Glutamatergic neuron (in vitro differentiated cells): ENCODE results near the gene TBRG4. TPM values are rescaled to one million over a fixed set of nuclear protein-coding genes. Genes with fewer than 3 reads are reported as not detected.

Source experiments
- DNase-seq: peaks from one replicate; pipeline ENCODE4 v3.0.0; 2022
- H3K27ac Mint-ChIP-seq: one replicate; pipeline ENCODE4 v1.8.0; 2020; ENCODE audit warnings: mild to moderate bottlenecking, mixed read lengths, inconsistent platforms; ENCODE audit not compliant: unreplicated experiment
- H3K27me3 Mint-ChIP-seq: one replicate; pipeline ENCODE4 v1.8.0; 2020; ENCODE audit warnings: mild to moderate bottlenecking, moderate library complexity, mixed read lengths, inconsistent platforms; ENCODE audit not compliant: unreplicated experiment
- H3K36me3 Mint-ChIP-seq: one replicate; pipeline ENCODE4 v1.8.0; 2020; ENCODE audit warnings: mild to moderate bottlenecking, mixed read lengths, inconsistent platforms; ENCODE audit not compliant: unreplicated experiment
- H3K4me1 Mint-ChIP-seq: one replicate; pipeline ENCODE4 v1.8.0; 2020; ENCODE audit warnings: mild to moderate bottlenecking, low read depth, mixed read lengths, inconsistent platforms; ENCODE audit not compliant: unreplicated experiment
- H3K4me3 Mint-ChIP-seq: one replicate; pipeline ENCODE4 v1.8.0; 2020; ENCODE audit warnings: mild to moderate bottlenecking, mixed read lengths, inconsistent platforms; ENCODE audit not compliant: unreplicated experiment
- H3K9me3 Mint-ChIP-seq: one replicate; pipeline ENCODE4 v1.8.0; 2020; ENCODE audit warnings: mild to moderate bottlenecking, moderate library complexity, mixed read lengths, inconsistent platforms; ENCODE audit not compliant: unreplicated experiment
- total RNA-seq: library from RNA; stranded (reverse); fragmentation: NEBNext Ultra II Directional; extraction: Animal tissue kit (Norgen Biotek cat#: 25700); gene quantifications from one replicate; pipeline ENCODE4 v1.2.1, GENCODE V29; 2021; ENCODE audit not compliant: unreplicated experiment
- TF ChIP-seq, protein P1 (sequence below): fragments of 200-600 bp; sonication (generic); IDR thresholded peaks from one replicate; pipeline ENCODE4 v1.5.0; 2021; ENCODE audit not compliant: partially characterized antibody, unreplicated experiment

TBRG4 gene
- total RNA-seq, 1 donor from 2014 or later = 90.1 TPM

GRCh38 chr7:45132708-45133320 is 21.3 kb upstream of the TBRG4 start:
- Mint-ChIP-seq H3K27me3 (peaks cover 9% of the 10 kb centered on the region), H3K4me3 (no peak overlapping the region), H3K27ac (no peak overlapping the region), H3K9me3 (peaks cover 7% of the 10 kb centered on the region), H3K4me1 (peaks cover 28% of the 10 kb centered on the region), H3K36me3 (no peaks in the 10 kb centered on the region)
- TF ChIP-seq, protein P1, sequence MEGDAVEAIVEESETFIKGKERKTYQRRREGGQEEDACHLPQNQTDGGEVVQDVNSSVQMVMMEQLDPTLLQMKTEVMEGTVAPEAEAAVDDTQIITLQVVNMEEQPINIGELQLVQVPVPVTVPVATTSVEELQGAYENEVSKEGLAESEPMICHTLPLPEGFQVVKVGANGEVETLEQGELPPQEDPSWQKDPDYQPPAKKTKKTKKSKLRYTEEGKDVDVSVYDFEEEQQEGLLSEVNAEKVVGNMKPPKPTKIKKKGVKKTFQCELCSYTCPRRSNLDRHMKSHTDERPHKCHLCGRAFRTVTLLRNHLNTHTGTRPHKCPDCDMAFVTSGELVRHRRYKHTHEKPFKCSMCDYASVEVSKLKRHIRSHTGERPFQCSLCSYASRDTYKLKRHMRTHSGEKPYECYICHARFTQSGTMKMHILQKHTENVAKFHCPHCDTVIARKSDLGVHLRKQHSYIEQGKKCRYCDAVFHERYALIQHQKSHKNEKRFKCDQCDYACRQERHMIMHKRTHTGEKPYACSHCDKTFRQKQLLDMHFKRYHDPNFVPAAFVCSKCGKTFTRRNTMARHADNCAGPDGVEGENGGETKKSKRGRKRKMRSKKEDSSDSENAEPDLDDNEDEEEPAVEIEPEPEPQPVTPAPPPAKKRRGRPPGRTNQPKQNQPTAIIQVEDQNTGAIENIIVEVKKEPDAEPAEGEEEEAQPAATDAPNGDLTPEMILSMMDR = no peak
- DNase-seq = no peak

- TF ChIP-seq, protein P1 = no peak
These were observed 20.4 kb upstream of the TBRG4 start for GRCh38 chr7:45131891-45132290.

GRCh38 chr7:45130910-45131309 is 19.4 kb upstream of the TBRG4 start:
- H3K27ac Mint-ChIP-seq = peak overlapping the region; percentile 89
- TF ChIP-seq, protein P1 = no peak
- peaks cover 7% of the 10 kb centered on the region for H3K9me3 Mint-ChIP-seq
- no peaks in the 10 kb centered on the region for H3K36me3 Mint-ChIP-seq
- DNase-seq = no peak
- H3K4me1 Mint-ChIP-seq = peaks cover 39% of the 10 kb centered on the region
- peaks cover 12% of the 10 kb centered on the region for H3K27me3 Mint-ChIP-seq
- H3K4me3 Mint-ChIP-seq = peak overlapping the region; percentile 30

More at GRCh38 chr7:45131891-45132290, 20.4 kb upstream of the TBRG4 start:
- H3K27ac Mint-ChIP-seq = peak overlapping the region; percentile 66
- DNase-seq = no peak
- H3K27me3 Mint-ChIP-seq = peaks cover 9% of the 10 kb centered on the region
- no peak overlapping the region for H3K4me3 Mint-ChIP-seq
- H3K4me1 Mint-ChIP-seq = peaks cover 33% of the 10 kb centered on the region
- H3K9me3 Mint-ChIP-seq = peaks cover 7% of the 10 kb centered on the region
- H3K36me3 Mint-ChIP-seq = no peaks in the 10 kb centered on the region

DNA sequence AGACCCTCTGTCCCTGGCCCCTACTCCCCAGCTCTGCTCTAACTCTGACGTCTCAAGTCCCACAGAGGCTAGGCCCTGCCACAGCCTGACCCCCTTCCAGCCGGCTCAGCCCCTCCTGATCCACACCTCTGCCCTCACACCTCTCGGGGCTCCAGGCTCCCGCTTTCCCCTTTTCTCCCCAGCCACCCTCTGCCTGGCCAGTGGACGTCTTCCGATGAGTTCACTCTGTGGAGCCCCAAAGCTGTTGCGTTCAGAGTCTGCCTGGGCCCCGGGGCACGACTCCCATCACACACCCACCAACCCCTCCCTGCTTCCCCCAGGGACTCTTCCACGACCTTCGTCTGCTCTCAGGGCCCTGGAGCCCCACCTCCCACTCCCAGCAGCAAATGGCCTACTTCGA is 18.4 kb upstream of the TBRG4 start:
- H3K36me3 Mint-ChIP-seq = no peaks in the 10 kb centered on the region
- peaks cover 7% of the 10 kb centered on the region for H3K9me3 Mint-ChIP-seq
- H3K27me3 Mint-ChIP-seq = peaks cover 12% of the 10 kb centered on the region
- peak overlapping the region; percentile 89 for H3K27ac Mint-ChIP-seq
- H3K4me3 Mint-ChIP-seq = peak overlapping the region; percentile 30
- DNase-seq = no peak
- TF ChIP-seq, protein P1 = no peak
- H3K4me1 Mint-ChIP-seq = peaks cover 43% of the 10 kb centered on the region

DNA sequence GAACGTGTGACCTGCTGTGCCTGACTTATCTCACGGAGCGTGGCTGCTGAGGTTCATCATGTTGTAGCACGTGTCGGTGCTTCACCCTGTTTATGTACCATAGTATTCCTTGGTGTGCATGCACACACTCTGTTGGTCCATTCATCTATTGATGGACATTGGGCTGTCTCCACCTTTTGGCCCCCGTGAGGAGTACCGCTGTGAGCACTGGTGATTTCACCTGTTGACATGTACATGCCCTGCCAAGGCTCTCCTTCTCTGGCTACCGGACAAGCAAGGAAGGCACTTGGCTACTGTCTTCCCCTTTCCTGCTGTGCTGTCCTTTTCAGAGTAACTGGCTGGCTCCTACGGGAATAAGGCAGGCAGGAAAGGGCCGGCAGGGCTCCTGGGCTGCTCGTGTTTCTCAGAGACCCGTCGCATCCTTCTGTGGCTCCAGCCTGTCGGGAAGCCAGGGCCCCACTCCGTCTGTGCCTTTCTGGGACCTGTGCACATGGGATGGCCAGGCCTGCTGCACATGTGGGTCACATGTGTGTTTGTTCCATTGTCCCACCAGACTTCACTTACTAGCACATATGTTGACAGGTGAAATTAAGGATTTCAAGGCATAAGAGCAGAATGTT is 17.8 kb upstream of the TBRG4 start:
- Mint-ChIP-seq H3K27ac (peak overlapping the region; percentile 89), H3K27me3 (peaks cover 12% of the 10 kb centered on the region), H3K4me3 (peak overlapping the region; percentile 49), H3K36me3 (no peaks in the 10 kb centered on the region), H3K9me3 (peaks cover 7% of the 10 kb centered on the region), H3K4me1 (peaks cover 43% of the 10 kb centered on the region)
- TF ChIP-seq, protein P1 = no peak
- DNase-seq = peak; percentile 60
